Suprapubic skin (tissue), 4 donors: ENCODE measurements around the gene GRID1.

Experiments used
- EP300 ChIP-seq: sonication (generic); formaldehyde crosslinking; IDR thresholded peaks from one replicate; pipeline ENCODE4 v1.6.1; 2017; ENCODE audit warnings: antibody characterized with exemption
- POLR2A ChIP-seq, 2 donors: fragments of 450-650 bp; IDR thresholded peaks; one replicate each; pipeline ENCODE4 v1.6.1; 2017; ENCODE audit warnings: antibody characterized with exemption in 2 of 2, mild to moderate bottlenecking in 2 of 2, moderate library complexity in 2 of 2
- POLR2AphosphoS5 ChIP-seq, 3 donors: sonication (generic); formaldehyde crosslinking; IDR thresholded peaks; one replicate each; pipeline ENCODE4 v1.6.1; 2017; ENCODE audit warnings: antibody characterized with exemption in 3 of 3
- TF ChIP-seq, protein P1 (sequence below), 2 donors: fragments of 200-600 bp in 1 of 2; fragments of 450-650 bp in 1 of 2; sonication (generic) in 1 of 2; IDR thresholded peaks; one replicate each; pipeline ENCODE4 v1.5.1; 2016 to 2019; ENCODE audit warnings: antibody characterized with exemption in 2 of 2, mild to moderate bottlenecking in 1 of 2, moderate library complexity in 1 of 2

DNA sequence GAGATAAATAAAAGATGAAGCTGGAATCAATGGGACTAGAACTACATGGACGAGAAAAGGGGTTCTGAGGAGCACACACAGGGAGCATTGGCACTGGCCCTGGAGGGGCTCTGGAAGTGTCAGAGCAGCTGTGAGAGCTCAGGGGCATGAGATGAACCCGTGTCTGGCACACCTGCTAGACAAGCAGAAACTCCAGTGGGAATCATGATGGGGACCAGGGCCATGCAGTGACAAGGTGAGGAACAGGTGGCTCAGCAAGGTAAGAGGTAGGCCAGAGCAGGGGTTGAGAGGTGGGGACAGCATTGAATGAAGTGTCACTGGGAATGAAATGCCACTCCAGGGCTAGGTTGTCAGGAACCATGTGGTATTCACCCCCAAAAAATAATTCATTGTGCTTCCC is 588.5 kb downstream of the GRID1 start:
- TF ChIP-seq, protein P1, sequence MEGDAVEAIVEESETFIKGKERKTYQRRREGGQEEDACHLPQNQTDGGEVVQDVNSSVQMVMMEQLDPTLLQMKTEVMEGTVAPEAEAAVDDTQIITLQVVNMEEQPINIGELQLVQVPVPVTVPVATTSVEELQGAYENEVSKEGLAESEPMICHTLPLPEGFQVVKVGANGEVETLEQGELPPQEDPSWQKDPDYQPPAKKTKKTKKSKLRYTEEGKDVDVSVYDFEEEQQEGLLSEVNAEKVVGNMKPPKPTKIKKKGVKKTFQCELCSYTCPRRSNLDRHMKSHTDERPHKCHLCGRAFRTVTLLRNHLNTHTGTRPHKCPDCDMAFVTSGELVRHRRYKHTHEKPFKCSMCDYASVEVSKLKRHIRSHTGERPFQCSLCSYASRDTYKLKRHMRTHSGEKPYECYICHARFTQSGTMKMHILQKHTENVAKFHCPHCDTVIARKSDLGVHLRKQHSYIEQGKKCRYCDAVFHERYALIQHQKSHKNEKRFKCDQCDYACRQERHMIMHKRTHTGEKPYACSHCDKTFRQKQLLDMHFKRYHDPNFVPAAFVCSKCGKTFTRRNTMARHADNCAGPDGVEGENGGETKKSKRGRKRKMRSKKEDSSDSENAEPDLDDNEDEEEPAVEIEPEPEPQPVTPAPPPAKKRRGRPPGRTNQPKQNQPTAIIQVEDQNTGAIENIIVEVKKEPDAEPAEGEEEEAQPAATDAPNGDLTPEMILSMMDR (IDR thresholded peaks at IDR 0.05): no peak
- TF ChIP-seq POLR2A (IDR thresholded peaks at IDR 0.05): no peak
- no peak for TF ChIP-seq POLR2AphosphoS5 (IDR thresholded peaks at IDR 0.05)
- no peak for TF ChIP-seq EP300
